Renal cortical epithelial cell (primary cell): ENCODE data around the gene SEC24D. TPM values are rescaled to one million over a fixed set of nuclear protein-coding genes. Genes with fewer than 3 reads are reported as not detected.
A peak's percentile ranks its signal among the peaks of the same experiment; 100 is the strongest.

Experiments
- DNase-seq: peaks from one replicate; pipeline ENCODE4 v3.0.0-alpha.2; 2011; ENCODE audit warnings: low read depth
- total RNA-seq: library from RNA; depleted of rRNA; stranded (reverse); fragments of >200 nt; gene quantifications from 2 replicates; pipeline ENCODE4 v1.2.3, GENCODE V29; 2014

SEC24D gene
- total RNA-seq, 1 donor from 2014 or later: 62.1 TPM

DNA sequence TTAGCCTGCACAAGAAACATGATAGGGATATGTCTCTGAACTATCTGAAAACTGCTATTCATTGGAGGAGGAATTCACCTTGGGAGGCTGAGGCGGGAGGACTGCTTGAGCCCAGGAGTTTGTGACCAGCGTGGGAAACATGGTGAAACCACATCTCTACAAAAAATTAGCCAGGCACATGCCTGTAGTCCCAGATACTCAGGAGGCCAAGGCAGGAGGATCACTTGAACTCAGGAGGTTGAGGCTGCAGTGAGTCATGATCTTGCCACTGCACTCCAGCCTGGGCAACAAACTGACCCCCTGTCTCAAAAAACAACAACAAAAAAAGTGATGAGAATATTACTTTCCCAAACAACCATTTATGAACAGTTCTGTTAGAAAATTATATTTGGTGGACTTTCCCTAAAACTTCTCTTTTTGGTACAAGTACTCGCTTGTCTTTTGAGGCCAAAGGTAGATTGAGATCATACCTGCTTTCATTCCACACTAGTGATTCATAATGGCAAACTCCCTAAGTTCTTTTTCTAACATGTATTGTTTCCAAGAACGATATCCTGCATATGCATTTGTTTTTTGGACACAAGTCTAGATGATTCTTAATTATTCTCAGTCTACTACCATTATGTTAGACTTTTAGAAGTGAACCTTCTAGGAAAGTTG, 117.3 kb downstream of the SEC24D start:
- DNase-seq: peak; percentile 5

DNA sequence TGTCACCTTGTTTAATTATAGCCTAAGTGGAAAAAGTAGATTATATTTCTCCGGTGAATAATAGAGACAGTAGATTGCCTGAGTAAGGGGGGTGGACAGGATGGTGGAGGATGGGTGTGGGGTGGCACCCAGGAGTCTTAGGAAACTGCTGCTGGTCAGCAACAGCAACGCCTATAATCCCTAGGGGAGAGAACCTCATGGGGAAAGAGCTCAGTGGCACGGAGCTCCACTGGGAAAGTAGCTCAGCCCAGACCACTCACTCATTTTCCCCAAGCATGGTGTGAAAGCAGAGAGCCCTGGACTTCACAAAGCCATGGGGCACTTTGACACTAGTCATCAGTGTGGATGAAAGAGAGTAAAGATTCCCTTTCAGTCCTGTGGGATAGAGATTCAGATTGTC, 119.6 kb downstream of the SEC24D start:
- DNase-seq: no peak

DNA sequence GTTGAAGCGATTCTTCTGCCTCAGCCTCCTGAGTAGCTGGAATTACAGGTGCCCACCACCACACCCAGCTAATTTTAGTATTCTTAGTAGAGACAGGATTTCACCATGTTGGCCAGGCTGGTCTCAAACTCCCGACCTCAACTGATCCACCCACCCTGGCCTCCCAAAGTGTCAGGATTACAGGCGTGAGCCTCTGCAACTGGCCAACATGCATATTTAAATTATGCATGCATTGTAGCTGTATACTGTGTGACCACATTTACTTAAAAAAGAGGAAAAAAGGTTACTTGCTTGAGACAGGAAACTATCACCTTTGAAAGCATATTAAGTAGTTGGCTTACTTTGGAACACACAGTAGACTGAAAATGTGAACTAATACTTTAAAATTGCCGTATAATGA, 121.2 kb downstream of the SEC24D start:
- DNase-seq: no peak

DNA sequence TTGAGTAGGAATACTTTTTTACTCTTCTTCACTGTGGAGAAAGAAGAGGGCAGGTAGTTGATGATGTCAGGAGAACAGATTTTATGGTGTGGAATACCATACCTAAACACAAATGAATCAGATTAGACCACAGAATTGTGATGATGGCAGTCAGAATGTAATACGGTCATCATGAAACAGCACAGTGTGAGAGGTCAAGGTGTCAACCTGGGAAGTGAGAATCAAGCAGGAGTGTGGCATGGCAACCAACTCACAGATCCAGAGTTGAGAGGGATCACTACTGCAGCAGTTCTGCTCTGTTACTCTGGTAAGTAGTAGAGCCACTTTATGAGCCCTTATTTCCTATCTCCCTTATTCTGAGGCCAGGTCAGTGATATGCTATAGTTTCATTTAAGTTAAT, 123.1 kb downstream of the SEC24D start:
- peak; percentile 28 for DNase-seq

DNA sequence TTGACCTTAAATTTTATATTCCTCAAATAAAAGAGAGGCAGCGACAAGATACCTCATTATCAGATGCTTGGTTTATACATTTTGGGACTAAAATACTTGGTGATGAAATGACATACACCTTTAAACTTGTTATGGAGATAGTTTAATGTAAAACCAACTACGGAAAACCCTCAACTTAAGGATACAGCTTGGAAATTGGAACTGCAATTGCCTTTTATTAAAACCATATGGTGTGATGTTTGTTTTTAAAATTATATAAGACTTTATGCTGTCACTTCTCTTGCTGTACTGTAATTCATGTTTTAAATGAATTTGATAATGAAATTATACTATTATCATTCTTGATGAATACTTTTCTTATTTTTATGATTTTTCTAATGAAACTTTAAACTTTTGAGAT, 124.9 kb downstream of the SEC24D start:
- DNase-seq: no peak

DNA sequence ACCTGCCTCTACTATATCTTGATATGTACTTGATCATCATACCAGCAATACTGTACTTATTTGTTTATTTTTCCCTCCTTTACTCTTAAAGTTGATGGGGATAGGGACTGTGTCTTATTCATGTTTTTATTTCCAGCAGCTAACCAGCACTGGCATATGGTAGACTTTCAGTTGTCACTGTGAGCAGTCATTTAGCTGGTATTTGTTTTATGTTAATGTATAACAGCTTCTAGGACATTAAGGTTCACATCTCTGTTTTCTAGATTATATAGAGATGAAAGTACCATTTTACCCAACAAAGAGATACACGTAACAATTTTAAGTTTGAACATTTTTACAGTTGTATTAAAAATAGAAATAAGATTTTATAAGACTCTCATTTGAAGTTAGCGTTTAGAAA, 132.8 kb downstream of the SEC24D start:
- DNase-seq: no peak

DNA sequence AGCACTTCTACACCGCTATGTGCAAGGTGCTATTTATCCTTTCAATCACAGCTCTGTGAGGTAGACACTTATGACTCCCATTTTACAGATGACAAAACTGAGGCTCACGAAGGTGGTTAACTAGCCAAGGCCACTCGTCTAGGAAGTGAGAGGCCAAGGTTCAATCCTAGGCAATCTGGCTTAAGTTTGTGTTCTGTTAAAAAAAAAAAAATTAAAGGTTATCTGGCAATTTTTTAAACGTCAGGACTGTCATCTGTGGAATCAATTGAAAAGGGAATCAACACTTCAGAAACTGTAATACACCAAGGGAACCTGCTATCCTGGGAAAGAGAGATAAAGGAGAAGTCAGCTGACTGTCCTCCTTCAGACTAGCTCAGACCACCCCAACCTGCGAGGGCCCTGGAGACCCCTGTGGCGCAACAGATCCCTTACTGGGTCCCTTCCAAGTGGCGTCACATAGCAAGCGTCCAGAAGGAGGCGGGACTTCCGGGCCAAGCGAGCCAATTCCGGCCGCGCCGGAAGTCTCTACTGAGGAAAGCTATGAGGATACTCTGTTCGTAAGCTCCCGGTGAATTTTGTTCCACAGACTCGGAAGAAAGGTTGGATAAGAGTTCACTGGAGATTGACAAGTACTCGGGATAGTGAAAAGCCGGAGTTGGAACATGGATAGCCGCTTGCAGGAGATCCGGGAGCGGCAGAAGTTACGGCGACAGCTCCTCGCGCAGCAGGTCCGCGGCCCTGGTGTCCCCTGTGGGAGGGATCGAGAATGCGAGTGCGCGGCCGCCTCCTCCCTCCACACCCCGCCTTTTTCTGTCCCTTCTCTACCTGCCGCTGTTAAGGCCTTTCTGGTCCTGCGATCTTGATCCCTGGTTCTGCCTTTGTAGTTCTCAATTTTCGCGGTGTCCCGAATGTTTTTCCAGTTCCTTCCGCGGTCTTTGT, 150.8 kb downstream of the SEC24D start, which contains the start of gene METTL14:
Gene METTL14, plus strand, starts transcription at position 520 of the 939 bp plus-strand sequence. Its CDS starts 143 bp downstream, at position 663.
- peak; percentile 84 for DNase-seq

DNA sequence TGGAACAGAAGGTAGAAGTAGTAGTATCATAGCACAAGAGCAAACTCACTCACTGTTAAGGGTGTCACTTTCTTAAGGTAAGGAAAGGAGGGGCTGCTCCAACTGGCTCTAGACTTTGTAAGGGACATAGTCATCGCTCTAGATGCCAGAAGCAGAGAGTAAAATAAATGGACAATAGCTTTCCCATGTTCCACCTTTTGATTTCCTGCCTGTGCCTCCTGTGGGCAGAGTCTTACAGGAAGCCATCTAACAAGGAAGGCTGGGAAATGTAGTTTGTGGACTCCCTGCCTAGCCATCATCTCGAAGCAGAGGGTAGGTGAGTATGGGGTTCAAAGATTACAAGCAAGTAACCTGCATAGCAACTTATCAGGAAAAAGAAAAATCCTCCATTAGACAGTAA, 152.4 kb downstream of the SEC24D start:
- DNase-seq: peak; percentile 22

DNA sequence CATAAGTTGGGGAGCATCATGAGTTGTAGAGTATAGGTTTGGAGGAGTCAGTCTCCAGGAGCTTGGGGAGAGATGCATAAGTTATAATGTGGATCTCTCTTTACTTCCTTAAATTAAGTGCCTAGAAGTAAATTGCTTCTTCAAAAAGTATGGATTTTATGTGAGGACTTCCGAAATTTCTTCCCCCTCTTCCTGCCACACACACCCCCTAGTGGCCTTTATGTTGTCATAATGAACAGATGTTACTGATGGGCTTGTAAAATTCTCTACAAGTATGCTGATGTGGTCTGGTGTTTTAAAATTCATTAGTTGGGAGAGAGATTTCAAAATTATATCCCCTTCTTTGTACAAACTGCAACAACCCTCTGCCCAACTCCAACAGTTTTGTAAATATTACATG, 153.0 kb downstream of the SEC24D start:
- DNase-seq: peak; percentile 19

DNA sequence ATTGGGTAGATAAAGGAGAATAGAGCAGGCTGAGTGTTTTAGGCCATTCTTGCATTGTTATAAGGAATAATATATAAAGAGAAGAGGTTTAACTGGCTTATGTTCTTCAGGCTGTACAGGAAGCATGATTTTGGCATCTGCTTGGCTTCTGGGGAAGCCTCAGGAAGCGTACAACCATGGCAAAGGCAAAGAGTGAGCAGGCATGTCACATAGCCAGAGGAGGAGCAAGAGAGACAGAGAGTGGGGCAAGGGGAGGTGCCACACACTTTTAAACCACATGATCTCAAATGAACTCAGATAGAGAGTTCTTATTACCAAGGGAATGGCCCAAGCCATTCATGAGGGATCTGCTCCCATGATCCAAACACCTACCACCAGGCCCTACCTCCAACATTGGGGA, 155.1 kb downstream of the SEC24D start:
- no peak for DNase-seq

DNA sequence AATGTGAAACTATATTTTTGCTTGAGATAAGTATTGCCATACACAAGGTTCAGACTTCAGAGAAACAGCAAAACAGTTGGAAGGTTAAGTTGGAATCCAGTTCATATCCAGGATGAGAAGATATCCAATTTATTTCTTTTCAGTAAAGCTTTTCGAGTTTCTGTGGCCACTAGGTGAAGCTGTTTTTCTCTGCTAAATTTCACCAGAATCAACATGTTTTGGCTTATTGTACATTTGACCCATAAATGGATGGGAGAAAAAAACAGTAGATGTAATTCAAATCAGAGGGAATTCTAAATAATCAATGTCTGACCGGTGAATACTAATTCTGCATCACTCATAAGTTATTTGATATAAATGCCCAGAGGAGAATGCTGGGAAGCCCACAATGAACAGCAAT, 159.8 kb downstream of the SEC24D start:
- DNase-seq: no peak

Other genes starting within 250 kb of the SEC24D start
- gene METTL14, start 150.7 kb downstream of the SEC24D start, total RNA-seq: 65.6 and 96.4 TPM in 2 replicates
- 0.35 and 1.2 TPM in 2 replicates for gene SYNPO2, start 52.7 kb upstream of the SEC24D start, total RNA-seq